A549 (cell line): ENCODE results near the gene ATXN1L. TPM values are rescaled to one million over a fixed set of nuclear protein-coding genes. Genes with fewer than 3 reads are reported as not detected.

Experiments
- ATAC-seq, 2 experiments: fragments of 200-7000 bp in 1 of 2; fragments of >200 bp in 1 of 2; cut with Nextera tagmentation in 1 of 2; cut with Tn5 transposase in 1 of 2; 3 replicates each; pipeline versions ENCODE4 v1.8.0 to v1.9.1; 2018 to 2020; ENCODE audit warnings: mild to moderate bottlenecking in 1 of 2, moderate library complexity in 1 of 2
- CTCF ChIA-PET: fragments of 300-600 bp; sonication (Branson Sonifier 250); formaldehyde crosslinking; extraction: SDS; loops from one replicate; lab custom pipeline; 2021; ENCODE audit warnings: antibody characterized with exemption, inconsistent platforms; lab: Yijun Ruan, JAX
- POLR2A ChIA-PET: fragments of 350-600 bp; formaldehyde crosslinking; extraction: SDS; loops from one replicate; lab custom pipeline; 2021; ENCODE audit warnings: antibody characterized with exemption, inconsistent platforms; lab: Yijun Ruan, JAX
- DNase-seq, 2 experiments: peaks; one replicate each; pipeline versions ENCODE4 v3.0.0 to v3.0.0-alpha.2; 2011 to 2016; ENCODE audit warnings: low read depth in 1 of 2, low spot score in 1 of 2
- FAIRE-seq: peaks from 2 replicates; lab custom pipeline; 2011; peaks lifted over from hg19 to GRCh38; lab: Jason Lieb, UNC
- H3K27ac ChIP-seq, 2 experiments: fragments of >200 bp; sonication (Bioruptor Twin); formaldehyde crosslinking; 3 replicates each; pipeline ENCODE4 v1.5.1; 2016 to 2017
- H3K4me1 ChIP-seq: fragments of >200 bp; sonication (Bioruptor Twin); formaldehyde crosslinking; 3 replicates; pipeline ENCODE4 v1.6.1; 2016
- H3K4me2 ChIP-seq: fragments of >200 bp; sonication (Bioruptor Twin); formaldehyde crosslinking; 3 replicates; pipeline ENCODE4 v1.6.1; 2016
- H3K4me3 ChIP-seq: fragments of >200 bp; sonication (Bioruptor Twin); formaldehyde crosslinking; 3 replicates; pipeline ENCODE4 v1.5.1; 2016
- H3K9me3 ChIP-seq: fragments of >200 bp; sonication (Bioruptor Twin); formaldehyde crosslinking; 3 replicates; pipeline ENCODE4 v1.6.1; 2016
- BHLHE40 ChIP-seq: IDR thresholded peaks from 2 replicates; pipeline ENCODE4 v1.6.1; 2012; ENCODE audit warnings: low read depth, low read length, inconsistent platforms
- CBX8 ChIP-seq: fragments of 200-600 bp; sonication (generic); IDR thresholded peaks from 2 replicates; pipeline ENCODE4 v1.6.1; 2016
- CEBPB ChIP-seq, 2 experiments: fragments of >200 bp in 1 of 2; sonication (Bioruptor Twin) in 1 of 2; formaldehyde crosslinking in 1 of 2; IDR thresholded peaks; 2 replicates each; pipeline ENCODE4 v1.6.1; 2012 to 2016
- CHD4 ChIP-seq: fragments of 200-600 bp; sonication (generic); IDR thresholded peaks from 2 replicates; pipeline ENCODE4 v1.6.1; 2016; ENCODE audit warnings: antibody characterized with exemption, mild to moderate bottlenecking, borderline replicate concordance
- EHF ChIP-seq: fragments of 250-450 bp; sonication (Bioruptor Pico); IDR thresholded peaks from 2 replicates; pipeline ENCODE4 v1.5.0; 2020; ENCODE audit warnings: mild to moderate bottlenecking
- FOSL2 ChIP-seq, 2 experiments: fragments of 450-650 bp in 1 of 2; fragments of >200 bp in 1 of 2; sonication (Bioruptor Twin) in 1 of 2; formaldehyde crosslinking; IDR thresholded peaks; 2 replicates each; pipeline versions ENCODE4 v1.5.0 to v1.6.1; 2016 to 2020; ENCODE audit warnings: mild to moderate bottlenecking in 1 of 2, moderate library complexity in 1 of 2
- JUN ChIP-seq, 2 experiments: fragments of >200 bp; sonication (Bioruptor Twin); formaldehyde crosslinking; IDR thresholded peaks; 2 replicates in 1 of 2; 3 replicates in 1 of 2; pipeline ENCODE4 v1.6.1; 2016 to 2017
- KDM5A ChIP-seq: fragments of 200-600 bp; sonication (generic); IDR thresholded peaks from 2 replicates; pipeline ENCODE4 v1.6.1; 2016; ENCODE audit warnings: antibody characterized with exemption, mild to moderate bottlenecking
- MAZ ChIP-seq: fragments of 150-350 bp; IDR thresholded peaks from 2 replicates; pipeline ENCODE4 v1.6.1; 2014; ENCODE audit warnings: antibody characterized with exemption, low read depth, low read length, borderline replicate concordance
- MYC ChIP-seq: IDR thresholded peaks from 2 replicates; pipeline ENCODE4 v1.6.1; 2012; ENCODE audit warnings: mild to moderate bottlenecking, inconsistent platforms, low read length, improper control_type of control experiment, borderline replicate concordance
- NR3C1 ChIP-seq: fragments of >200 bp; sonication (Bioruptor Twin); formaldehyde crosslinking; IDR thresholded peaks from 3 replicates; pipeline ENCODE4 v1.6.1; 2017
- PHF8 ChIP-seq: fragments of 200-600 bp; sonication (generic); IDR thresholded peaks from 2 replicates; pipeline ENCODE4 v1.6.1; 2016; ENCODE audit warnings: low read depth, mild to moderate bottlenecking, antibody characterized with exemption, moderate library complexity, borderline replicate concordance
- POLR2A ChIP-seq: IDR thresholded peaks from 2 replicates; pipeline ENCODE4 v1.6.1; 2012; ENCODE audit warnings: mild to moderate bottlenecking, low read length
- POLR2AphosphoS2 ChIP-seq: conservative IDR thresholded peaks from 2 replicates; pipeline ENCODE4 v1.6.1; 2012; ENCODE audit warnings: low read length, improper control_type of control experiment, inconsistent platforms
- RAD21 ChIP-seq, 2 experiments: fragments of >200 bp in 1 of 2; sonication (Bioruptor Twin) in 1 of 2; formaldehyde crosslinking in 1 of 2; IDR thresholded peaks in 1 of 2; conservative IDR thresholded peaks in 1 of 2; 2 replicates in 1 of 2; 3 replicates in 1 of 2; pipeline ENCODE4 v1.6.1; 2012 to 2018; ENCODE audit warnings: inconsistent platforms in 1 of 2
- RARB ChIP-seq: fragments of 250-450 bp; sonication (Bioruptor Pico); IDR thresholded peaks from 2 replicates; pipeline ENCODE4 v1.8.0; 2021; ENCODE audit warnings: mild to moderate bottlenecking, moderate library complexity
- ZNF302 ChIP-seq: fragments of 250-450 bp; sonication (Bioruptor Pico); IDR thresholded peaks from 2 replicates; pipeline ENCODE4 v1.9.0; 2021; ENCODE audit warnings: inconsistent platforms, mild to moderate bottlenecking, moderate library complexity
- WGBS: methylation state at CpG from one replicate; pipeline ENCODE4 v1.1.6; 2017; ENCODE audit errors: missing lambda C conversion rate; 5-methylcytosine and 5-hydroxymethylcytosine counted together
- polyA minus RNA-seq: library from RNA; depleted of rRNA, polyadenylated mRNA; stranded (reverse); fragments of >200 nt; gene quantifications from 2 replicates; pipeline ENCODE4 v1.2.3, GENCODE V29; 2011; rRNA and poly(A)+ RNA removed
- polyA plus RNA-seq, 4 experiments: library from polyadenylated mRNA; depleted of rRNA in 3 of 4; stranded (reverse); fragments of >200 nt; fragmentation: RNase III in 1 of 4; extraction: RNeasy Plus Mini Kit Qiagen cat#74134 plus additional on column Dnase treatment in 1 of 4; gene quantifications; 2 replicates in 3 of 4; 3 replicates in 1 of 4; pipeline ENCODE4 v1.2.3, GENCODE V29; 2011 to 2017
- TF ChIP-seq, protein P1 (sequence below): IDR thresholded peaks from 2 replicates; pipeline ENCODE4 v1.6.1; 2012
- TF ChIP-seq, protein P2 (sequence below): IDR thresholded peaks from 2 replicates; pipeline ENCODE4 v1.6.1; 2012
- TF ChIP-seq, protein P3 (sequence below): fragments of 450-650 bp; IDR thresholded peaks from 2 replicates; pipeline ENCODE4 v1.6.1; 2014; ENCODE audit warnings: antibody characterized with exemption
- TF ChIP-seq, protein P4 (sequence below): fragments of >200 bp; sonication (Bioruptor Twin); formaldehyde crosslinking; IDR thresholded peaks from 3 replicates; pipeline ENCODE4 v1.6.1; 2016
- TF ChIP-seq, protein P5 (sequence below): fragments of 200-600 bp; sonication (generic); IDR thresholded peaks from 2 replicates; pipeline ENCODE4 v1.6.1; 2016; ENCODE audit warnings: antibody characterized with exemption, mild to moderate bottlenecking, moderate library complexity

Gene ATXN1L, protein sequence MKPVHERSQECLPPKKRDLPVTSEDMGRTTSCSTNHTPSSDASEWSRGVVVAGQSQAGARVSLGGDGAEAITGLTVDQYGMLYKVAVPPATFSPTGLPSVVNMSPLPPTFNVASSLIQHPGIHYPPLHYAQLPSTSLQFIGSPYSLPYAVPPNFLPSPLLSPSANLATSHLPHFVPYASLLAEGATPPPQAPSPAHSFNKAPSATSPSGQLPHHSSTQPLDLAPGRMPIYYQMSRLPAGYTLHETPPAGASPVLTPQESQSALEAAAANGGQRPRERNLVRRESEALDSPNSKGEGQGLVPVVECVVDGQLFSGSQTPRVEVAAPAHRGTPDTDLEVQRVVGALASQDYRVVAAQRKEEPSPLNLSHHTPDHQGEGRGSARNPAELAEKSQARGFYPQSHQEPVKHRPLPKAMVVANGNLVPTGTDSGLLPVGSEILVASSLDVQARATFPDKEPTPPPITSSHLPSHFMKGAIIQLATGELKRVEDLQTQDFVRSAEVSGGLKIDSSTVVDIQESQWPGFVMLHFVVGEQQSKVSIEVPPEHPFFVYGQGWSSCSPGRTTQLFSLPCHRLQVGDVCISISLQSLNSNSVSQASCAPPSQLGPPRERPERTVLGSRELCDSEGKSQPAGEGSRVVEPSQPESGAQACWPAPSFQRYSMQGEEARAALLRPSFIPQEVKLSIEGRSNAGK
- polyA plus RNA-seq (2011; rRNA removed) (16.9 and 18.2 TPM in 2 replicates), polyA plus RNA-seq (2017; fragmentation: RNase III; extraction: RNeasy Plus Mini Kit Qiagen cat#74134 plus additional on column Dnase treatment) (16.2 to 17.7 TPM (median 17.4 TPM) in 3 replicates), polyA minus RNA-seq (20.2 and 20.8 TPM in 2 replicates)
- polyA plus RNA-seq (2012; cell fraction: cytosol; rRNA removed) = 7.9 and 10.5 TPM in 2 replicates
- polyA plus RNA-seq (2012; cell fraction: nucleus; rRNA removed) = 11.3 and 13.5 TPM in 2 replicates

DNA sequence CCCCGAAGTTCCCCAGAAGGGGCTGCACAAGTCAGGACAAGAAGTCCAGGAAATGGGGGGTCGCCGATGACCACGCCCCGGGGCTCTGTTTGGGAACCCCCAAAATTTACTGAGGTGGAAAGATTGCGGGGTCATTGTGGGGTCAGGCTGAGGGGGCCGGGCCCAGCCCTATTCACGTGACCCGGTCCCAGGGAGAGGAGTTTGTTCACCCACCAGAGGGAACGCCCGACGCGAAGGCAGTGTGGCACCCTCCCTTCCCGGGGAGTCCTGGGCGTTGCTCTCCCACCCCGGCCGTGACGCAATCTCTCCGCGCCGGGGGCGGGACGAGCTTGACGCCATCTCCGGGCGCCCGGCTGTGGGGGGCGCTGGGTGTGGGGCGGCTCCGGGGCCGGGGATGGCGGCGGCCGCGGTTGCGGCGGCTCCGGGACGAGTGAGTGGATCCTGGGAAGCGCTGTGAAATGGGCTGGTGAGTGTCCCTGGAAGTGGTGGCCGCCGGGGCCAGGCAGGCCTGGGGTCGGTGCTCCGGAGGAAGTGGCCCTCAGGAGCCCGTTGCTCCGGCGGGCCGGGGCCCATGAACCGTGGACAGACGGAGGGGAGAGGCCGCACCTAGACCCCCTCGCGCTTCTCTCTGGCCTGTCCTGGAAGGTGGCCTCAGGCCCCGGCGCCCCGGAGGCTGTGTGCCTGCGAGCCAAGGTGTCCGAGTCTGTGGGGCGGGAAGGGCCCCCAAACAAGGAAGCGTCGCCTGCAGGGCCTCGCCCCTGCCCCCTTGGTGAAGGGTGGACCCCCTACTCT, at the start of gene ATXN1L:
Gene ATXN1L, plus strand, starts transcription at position 338 of the 792 bp plus-strand sequence. CDS start 3,765 bp downstream, outside the sequence.
- ChIA-PET POLR2A (interaction anchor here (1.0 to 1.5 kb wide), 2 partner anchors 37 to 49 kb away, joined by 4 to 5 read pairs; partner anchors contain the start of gene AP1G1), CTCF (interaction anchor here (1.2 kb wide), 1 partner anchor 116 kb away, joined by 3 read pairs; no protein-coding TSS in a partner anchor)
- Histone ChIP-seq H3K4me1 (peaks cover 7% of the 10 kb centered on the region), H3K4me2 (peak within 1 kb of the TSS; percentile 99), H3K9me3 (no peaks in the 10 kb centered on the region), H3K4me3 (peak within 1 kb of the TSS; percentile 99), H3K27ac (peak within 1 kb of the TSS; percentile 96 to 99)
- FAIRE-seq (no peak), ATAC-seq (peak; percentile 97), DNase-seq (peak; percentile 94 to 97)
- WGBS = under 1% methylated on average over 19 of the region's 62 CpGs
- TF ChIP-seq ZNF302 (CRISPR knock-in tag) (no peak), CEBPB (IDR thresholded peaks at IDR 0.05) (peak; percentile 53 to 83; a peak in 2 of 4 replicates), MAZ (peak; percentile 97), NR3C1 (no peak), POLR2A (peak; percentile 92), POLR2AphosphoS2 (no peak), BHLHE40 (0 out of 2 replicates have a peak, but pooled peaks have one; percentile 38), RARB (CRISPR knock-in tag) (peak; percentile 31; the same call in 1 of the 2 replicates), KDM5A (peak; percentile 75), CHD4 (no peak), MYC (0 out of 2 replicates have a peak, but pooled peaks have one; percentile 55), PHF8 (peak; percentile 97), CBX8 (no peak), JUN (IDR thresholded peaks at IDR 0.05) (peak; percentile 70 to 92), FOSL2 (IDR thresholded peaks at IDR 0.05) (no peak), FOSL2 (CRISPR knock-in tag; IDR thresholded peaks at IDR 0.05) (peak; percentile 43; the same call in 1 of the 2 replicates), EHF (CRISPR knock-in tag) (no peak), RAD21 (conservative IDR thresholded peaks at IDR 0.05 in 1 of 2, IDR thresholded peaks at IDR 0.05 in 1 of 2) (peak in 1 of 2 experiments; percentile 29; a peak in 1 of 5 replicates)
- TF ChIP-seq, protein P1, sequence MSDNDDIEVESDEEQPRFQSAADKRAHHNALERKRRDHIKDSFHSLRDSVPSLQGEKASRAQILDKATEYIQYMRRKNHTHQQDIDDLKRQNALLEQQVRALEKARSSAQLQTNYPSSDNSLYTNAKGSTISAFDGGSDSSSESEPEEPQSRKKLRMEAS = peak; percentile 67
- TF ChIP-seq, protein P2, sequence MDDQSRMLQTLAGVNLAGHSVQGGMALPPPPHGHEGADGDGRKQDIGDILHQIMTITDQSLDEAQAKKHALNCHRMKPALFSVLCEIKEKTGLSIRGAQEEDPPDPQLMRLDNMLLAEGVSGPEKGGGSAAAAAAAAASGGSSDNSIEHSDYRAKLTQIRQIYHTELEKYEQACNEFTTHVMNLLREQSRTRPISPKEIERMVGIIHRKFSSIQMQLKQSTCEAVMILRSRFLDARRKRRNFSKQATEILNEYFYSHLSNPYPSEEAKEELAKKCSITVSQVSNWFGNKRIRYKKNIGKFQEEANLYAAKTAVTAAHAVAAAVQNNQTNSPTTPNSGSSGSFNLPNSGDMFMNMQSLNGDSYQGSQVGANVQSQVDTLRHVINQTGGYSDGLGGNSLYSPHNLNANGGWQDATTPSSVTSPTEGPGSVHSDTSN = 0 out of 2 replicates have a peak, but pooled peaks have one; percentile 20
- TF ChIP-seq, protein P3, sequence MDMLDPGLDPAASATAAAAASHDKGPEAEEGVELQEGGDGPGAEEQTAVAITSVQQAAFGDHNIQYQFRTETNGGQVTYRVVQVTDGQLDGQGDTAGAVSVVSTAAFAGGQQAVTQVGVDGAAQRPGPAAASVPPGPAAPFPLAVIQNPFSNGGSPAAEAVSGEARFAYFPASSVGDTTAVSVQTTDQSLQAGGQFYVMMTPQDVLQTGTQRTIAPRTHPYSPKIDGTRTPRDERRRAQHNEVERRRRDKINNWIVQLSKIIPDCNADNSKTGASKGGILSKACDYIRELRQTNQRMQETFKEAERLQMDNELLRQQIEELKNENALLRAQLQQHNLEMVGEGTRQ = peak; percentile 76
- TF ChIP-seq, protein P4, sequence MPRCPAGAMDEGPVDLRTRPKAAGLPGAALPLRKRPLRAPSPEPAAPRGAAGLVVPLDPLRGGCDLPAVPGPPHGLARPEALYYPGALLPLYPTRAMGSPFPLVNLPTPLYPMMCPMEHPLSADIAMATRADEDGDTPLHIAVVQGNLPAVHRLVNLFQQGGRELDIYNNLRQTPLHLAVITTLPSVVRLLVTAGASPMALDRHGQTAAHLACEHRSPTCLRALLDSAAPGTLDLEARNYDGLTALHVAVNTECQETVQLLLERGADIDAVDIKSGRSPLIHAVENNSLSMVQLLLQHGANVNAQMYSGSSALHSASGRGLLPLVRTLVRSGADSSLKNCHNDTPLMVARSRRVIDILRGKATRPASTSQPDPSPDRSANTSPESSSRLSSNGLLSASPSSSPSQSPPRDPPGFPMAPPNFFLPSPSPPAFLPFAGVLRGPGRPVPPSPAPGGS = peak; percentile 88
- TF ChIP-seq, protein P5, sequence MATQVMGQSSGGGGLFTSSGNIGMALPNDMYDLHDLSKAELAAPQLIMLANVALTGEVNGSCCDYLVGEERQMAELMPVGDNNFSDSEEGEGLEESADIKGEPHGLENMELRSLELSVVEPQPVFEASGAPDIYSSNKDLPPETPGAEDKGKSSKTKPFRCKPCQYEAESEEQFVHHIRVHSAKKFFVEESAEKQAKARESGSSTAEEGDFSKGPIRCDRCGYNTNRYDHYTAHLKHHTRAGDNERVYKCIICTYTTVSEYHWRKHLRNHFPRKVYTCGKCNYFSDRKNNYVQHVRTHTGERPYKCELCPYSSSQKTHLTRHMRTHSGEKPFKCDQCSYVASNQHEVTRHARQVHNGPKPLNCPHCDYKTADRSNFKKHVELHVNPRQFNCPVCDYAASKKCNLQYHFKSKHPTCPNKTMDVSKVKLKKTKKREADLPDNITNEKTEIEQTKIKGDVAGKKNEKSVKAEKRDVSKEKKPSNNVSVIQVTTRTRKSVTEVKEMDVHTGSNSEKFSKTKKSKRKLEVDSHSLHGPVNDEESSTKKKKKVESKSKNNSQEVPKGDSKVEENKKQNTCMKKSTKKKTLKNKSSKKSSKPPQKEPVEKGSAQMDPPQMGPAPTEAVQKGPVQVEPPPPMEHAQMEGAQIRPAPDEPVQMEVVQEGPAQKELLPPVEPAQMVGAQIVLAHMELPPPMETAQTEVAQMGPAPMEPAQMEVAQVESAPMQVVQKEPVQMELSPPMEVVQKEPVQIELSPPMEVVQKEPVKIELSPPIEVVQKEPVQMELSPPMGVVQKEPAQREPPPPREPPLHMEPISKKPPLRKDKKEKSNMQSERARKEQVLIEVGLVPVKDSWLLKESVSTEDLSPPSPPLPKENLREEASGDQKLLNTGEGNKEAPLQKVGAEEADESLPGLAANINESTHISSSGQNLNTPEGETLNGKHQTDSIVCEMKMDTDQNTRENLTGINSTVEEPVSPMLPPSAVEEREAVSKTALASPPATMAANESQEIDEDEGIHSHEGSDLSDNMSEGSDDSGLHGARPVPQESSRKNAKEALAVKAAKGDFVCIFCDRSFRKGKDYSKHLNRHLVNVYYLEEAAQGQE = 0 out of 2 replicates have a peak, but pooled peaks have one; percentile 18
